NB4 (cell line): ENCODE results near the gene GDPD3.

Source experiments
- DNase-seq: peaks from one replicate; pipeline ENCODE4 v3.0.0; 2010; ENCODE audit warnings: low read depth
- H3K4me3 ChIP-seq: one replicate; pipeline ENCODE4 v1.5.1; 2011; ENCODE audit warnings: mild to moderate bottlenecking, low read depth, low read length, moderate library complexity
- MYC ChIP-seq: IDR thresholded peaks from 2 replicates; pipeline ENCODE4 v1.6.1; 2011; ENCODE audit warnings: low read depth, low read length
- POLR2A ChIP-seq: IDR thresholded peaks from 2 replicates; pipeline ENCODE4 v1.6.1; 2011; ENCODE audit warnings: mild to moderate bottlenecking; ENCODE audit not compliant: insufficient read length; ENCODE audit errors: extremely low read depth
- TF ChIP-seq, protein P1 (sequence below): IDR thresholded peaks from 2 replicates; pipeline ENCODE4 v1.6.1; 2011; ENCODE audit warnings: low read depth, low read length
- TF ChIP-seq, protein P2 (sequence below): IDR thresholded peaks from one replicate; pipeline ENCODE4 v1.5.1; 2012; ENCODE audit warnings: low read depth, low read length

The GDPD3 gene

GRCh38 chr16:30086291-30087140 is 26.8 kb downstream of the GDPD3 start:
- H3K4me3 ChIP-seq: no peak overlapping the region
- no peak for TF ChIP-seq POLR2A
- no peak for TF ChIP-seq MYC
- TF ChIP-seq, protein P1, sequence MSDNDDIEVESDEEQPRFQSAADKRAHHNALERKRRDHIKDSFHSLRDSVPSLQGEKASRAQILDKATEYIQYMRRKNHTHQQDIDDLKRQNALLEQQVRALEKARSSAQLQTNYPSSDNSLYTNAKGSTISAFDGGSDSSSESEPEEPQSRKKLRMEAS: no peak
- TF ChIP-seq, protein P2, sequence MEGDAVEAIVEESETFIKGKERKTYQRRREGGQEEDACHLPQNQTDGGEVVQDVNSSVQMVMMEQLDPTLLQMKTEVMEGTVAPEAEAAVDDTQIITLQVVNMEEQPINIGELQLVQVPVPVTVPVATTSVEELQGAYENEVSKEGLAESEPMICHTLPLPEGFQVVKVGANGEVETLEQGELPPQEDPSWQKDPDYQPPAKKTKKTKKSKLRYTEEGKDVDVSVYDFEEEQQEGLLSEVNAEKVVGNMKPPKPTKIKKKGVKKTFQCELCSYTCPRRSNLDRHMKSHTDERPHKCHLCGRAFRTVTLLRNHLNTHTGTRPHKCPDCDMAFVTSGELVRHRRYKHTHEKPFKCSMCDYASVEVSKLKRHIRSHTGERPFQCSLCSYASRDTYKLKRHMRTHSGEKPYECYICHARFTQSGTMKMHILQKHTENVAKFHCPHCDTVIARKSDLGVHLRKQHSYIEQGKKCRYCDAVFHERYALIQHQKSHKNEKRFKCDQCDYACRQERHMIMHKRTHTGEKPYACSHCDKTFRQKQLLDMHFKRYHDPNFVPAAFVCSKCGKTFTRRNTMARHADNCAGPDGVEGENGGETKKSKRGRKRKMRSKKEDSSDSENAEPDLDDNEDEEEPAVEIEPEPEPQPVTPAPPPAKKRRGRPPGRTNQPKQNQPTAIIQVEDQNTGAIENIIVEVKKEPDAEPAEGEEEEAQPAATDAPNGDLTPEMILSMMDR: no peak
- no peak for DNase-seq

DNA sequence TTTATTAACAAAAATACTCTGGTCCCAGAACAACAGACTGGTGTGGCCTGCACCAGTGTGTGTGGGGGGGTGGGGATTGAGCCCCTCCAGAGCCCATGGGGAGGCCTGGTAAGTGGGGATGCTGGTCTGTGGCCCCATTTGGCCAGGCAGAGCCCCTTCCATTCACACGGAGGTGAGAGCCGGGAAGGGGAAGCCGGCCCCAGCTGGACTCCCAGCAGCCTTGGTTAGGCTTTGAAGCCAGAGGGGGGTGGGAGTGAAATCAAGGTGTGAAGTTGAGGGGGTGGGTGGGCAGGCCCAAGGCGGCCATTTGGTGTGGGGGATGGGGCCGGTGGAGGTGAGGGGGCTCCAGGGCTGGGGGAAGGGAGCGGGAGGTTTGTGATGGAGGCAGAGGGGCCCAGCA is 27.5 kb downstream of the GDPD3 start:
- no peak overlapping the region for H3K4me3 ChIP-seq
- DNase-seq: no peak
- TF ChIP-seq POLR2A: no peak
- no peak for TF ChIP-seq MYC

GRCh38 chr16:30085247-30085646 is 28.1 kb downstream of the GDPD3 start:
- TF ChIP-seq, protein P2: no peak
- TF ChIP-seq MYC (no peak), POLR2A (no peak)
- TF ChIP-seq, protein P1: no peak
- no peak overlapping the region for H3K4me3 ChIP-seq
- no peak for DNase-seq

DNA sequence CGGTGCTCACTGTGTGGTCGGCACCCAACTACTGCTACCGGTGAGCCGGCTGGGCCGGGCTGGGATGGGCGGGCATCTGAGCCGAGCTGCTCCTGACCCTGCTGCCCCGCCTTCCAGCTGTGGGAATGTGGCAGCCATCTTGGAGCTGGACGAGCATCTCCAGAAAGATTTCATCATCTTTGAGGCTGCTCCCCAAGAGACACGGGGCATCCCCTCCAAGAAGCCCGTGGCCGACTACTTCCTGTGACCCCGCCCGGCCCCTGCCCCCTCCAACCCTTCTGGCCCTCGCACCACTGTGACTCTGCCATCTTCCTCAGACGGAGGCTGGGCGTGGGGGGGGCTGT is 28.5 kb downstream of the GDPD3 start:
- H3K4me3 ChIP-seq: no peak overlapping the region
- DNase-seq: no peak
- TF ChIP-seq, protein P2: no peak
- TF ChIP-seq POLR2A: no peak
- TF ChIP-seq, protein P1: no peak
- no peak for TF ChIP-seq MYC

GRCh38 chr16:30084096-30084815 is 29.1 kb downstream of the GDPD3 start:
- TF ChIP-seq, protein P1: no peak
- TF ChIP-seq, protein P2: no peak
- TF ChIP-seq MYC: no peak
- TF ChIP-seq POLR2A: no peak
- DNase-seq: no peak
- no peak overlapping the region for H3K4me3 ChIP-seq

DNA sequence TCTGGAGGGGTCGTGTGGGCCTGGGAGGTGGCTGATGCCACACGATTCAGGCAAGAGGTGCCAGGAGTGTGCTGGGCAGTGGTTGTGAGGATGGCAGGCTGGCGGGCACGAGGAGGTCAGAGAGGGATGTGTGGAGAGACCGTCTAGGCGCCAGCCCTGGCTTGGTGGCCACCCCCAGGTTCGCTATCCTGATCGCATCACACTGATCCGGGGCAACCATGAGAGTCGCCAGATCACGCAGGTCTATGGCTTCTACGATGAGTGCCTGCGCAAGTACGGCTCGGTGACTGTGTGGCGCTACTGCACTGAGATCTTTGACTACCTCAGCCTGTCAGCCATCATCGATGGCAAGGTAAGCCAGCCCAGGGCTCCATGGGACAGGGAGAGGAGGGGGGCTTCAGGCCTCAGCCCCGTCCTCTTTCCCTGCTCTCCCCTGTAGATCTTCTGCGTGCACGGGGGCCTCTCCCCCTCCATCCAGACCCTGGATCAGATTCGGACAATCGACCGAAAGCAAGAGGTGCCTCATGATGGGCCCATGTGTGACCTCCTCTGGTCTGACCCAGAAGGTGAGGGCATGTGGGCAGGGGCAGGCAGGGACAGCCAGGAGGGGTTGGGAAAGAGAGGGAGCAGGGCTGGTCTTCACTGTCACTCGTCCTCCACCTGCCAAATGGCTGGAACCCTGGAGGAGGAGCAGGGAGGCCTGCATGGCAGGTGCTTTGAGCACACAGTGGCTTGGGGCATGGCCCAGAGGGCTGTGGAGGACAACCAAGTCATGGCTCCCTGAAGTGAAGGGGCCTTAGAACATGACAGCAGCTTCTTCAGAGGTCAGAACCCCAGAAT is 29.9 kb downstream of the GDPD3 start:
- no peak for TF ChIP-seq MYC
- TF ChIP-seq, protein P1: no peak
- TF ChIP-seq, protein P2: no peak
- no peak for TF ChIP-seq POLR2A
- no peak for DNase-seq
- H3K4me3 ChIP-seq: no peak overlapping the region
